SK-N-SH treated with all-trans-retinoic acid at 6 μM for 48 hours (cell line): Measurements from ENCODE around the gene TCEAL8.

Source experiments
- ATAC-seq: fragments of 200-7000 bp; cut with Tn5 transposase; 3 replicates; pipeline ENCODE4 v1.9.1; 2020; ENCODE audit warnings: mild to moderate bottlenecking, moderate library complexity
- ARNTL ChIP-seq: fragments of 450-650 bp; formaldehyde crosslinking; IDR thresholded peaks from 2 replicates; pipeline ENCODE4 v1.5.0; 2020; ENCODE audit warnings: low read depth, mild to moderate bottlenecking, moderate library complexity, borderline replicate concordance
- BACH2 ChIP-seq: fragments of 250-450 bp; sonication (Bioruptor Pico); IDR thresholded peaks from 2 replicates; pipeline ENCODE4 v1.9.0; 2021; ENCODE audit warnings: mild to moderate bottlenecking, borderline replicate concordance
- CSDC2 ChIP-seq: fragments of 250-450 bp; sonication (Bioruptor Pico); IDR thresholded peaks from 2 replicates; pipeline ENCODE4 v1.5.0; 2020; ENCODE audit warnings: mild to moderate bottlenecking, moderate library complexity
- CSRNP3 ChIP-seq: fragments of 250-450 bp; sonication (Bioruptor Pico); IDR thresholded peaks from 2 replicates; pipeline ENCODE4 v1.5.1; 2021; ENCODE audit warnings: mild to moderate bottlenecking, moderate library complexity
- ESRRG ChIP-seq: fragments of 250-450 bp; sonication (Bioruptor Pico); IDR thresholded peaks from 2 replicates; pipeline ENCODE4 v1.6.1; 2021; ENCODE audit warnings: mild to moderate bottlenecking
- GLIS3 ChIP-seq: fragments of 250-450 bp; sonication (Bioruptor Pico); IDR thresholded peaks from 2 replicates; pipeline ENCODE4 v1.5.0; 2020; ENCODE audit warnings: mild to moderate bottlenecking, moderate library complexity
- ISL1 ChIP-seq: fragments of 250-450 bp; sonication (Bioruptor Pico); IDR thresholded peaks from 2 replicates; pipeline ENCODE4 v2.1.2; 2022; ENCODE audit warnings: mild to moderate bottlenecking, moderate library complexity
- OSR1 ChIP-seq: fragments of 250-450 bp; sonication (Bioruptor Pico); IDR thresholded peaks from 2 replicates; pipeline ENCODE4 v1.8.0; 2022; ENCODE audit warnings: moderate library complexity, mild to moderate bottlenecking, inconsistent platforms
- POU6F1 ChIP-seq: fragments of 250-450 bp; sonication (Bioruptor Pico); IDR thresholded peaks from 2 replicates; pipeline ENCODE4 v1.8.0; 2021; ENCODE audit warnings: low read depth, mild to moderate bottlenecking, moderate library complexity, borderline replicate concordance
- PPARA ChIP-seq: fragments of 250-450 bp; sonication (Bioruptor Pico); IDR thresholded peaks from 2 replicates; pipeline ENCODE4 v1.5.0; 2020; ENCODE audit warnings: mild to moderate bottlenecking, borderline replicate concordance
- RARB ChIP-seq: fragments of 250-450 bp; sonication (Bioruptor Pico); IDR thresholded peaks from 2 replicates; pipeline ENCODE4 v1.8.0; 2021; ENCODE audit warnings: mild to moderate bottlenecking, moderate library complexity
- SNAI2 ChIP-seq: fragments of 250-450 bp; sonication (Bioruptor Pico); IDR thresholded peaks from 2 replicates; pipeline ENCODE4 v1.5.0; 2020; ENCODE audit warnings: mild to moderate bottlenecking, moderate library complexity
- TCF4 ChIP-seq: fragments of 250-450 bp; sonication (Bioruptor Pico); IDR thresholded peaks from 2 replicates; pipeline ENCODE4 v1.8.0; 2021; ENCODE audit warnings: mild to moderate bottlenecking, moderate library complexity, borderline replicate concordance
- TOX ChIP-seq: fragments of 250-450 bp; sonication (Bioruptor Pico); IDR thresholded peaks from 2 replicates; pipeline ENCODE4 v1.8.0; 2021; ENCODE audit warnings: mild to moderate bottlenecking, moderate library complexity, borderline replicate concordance
- TSHZ2 ChIP-seq: fragments of 250-450 bp; sonication (Bioruptor Pico); IDR thresholded peaks from 2 replicates; pipeline ENCODE4 v1.5.0; 2020; ENCODE audit warnings: mild to moderate bottlenecking, moderate library complexity
- ZC3H10 ChIP-seq: fragments of 250-450 bp; sonication (Bioruptor Pico); IDR thresholded peaks from 2 replicates; pipeline ENCODE4 v1.5.1; 2021; ENCODE audit warnings: mild to moderate bottlenecking, moderate library complexity
- ZFP3 ChIP-seq: fragments of 250-450 bp; sonication (Bioruptor Pico); IDR thresholded peaks from 2 replicates; pipeline ENCODE4 v1.5.0; 2020; ENCODE audit warnings: mild to moderate bottlenecking, moderate library complexity
- ZFP30 ChIP-seq: fragments of 450-650 bp; formaldehyde crosslinking; IDR thresholded peaks from 2 replicates; pipeline ENCODE4 v1.5.0; 2022; ENCODE audit warnings: mild to moderate bottlenecking, moderate library complexity
- ZNF565 ChIP-seq: fragments of 450-650 bp; formaldehyde crosslinking; conservative IDR thresholded peaks from 2 replicates; pipeline ENCODE4 v1.5.0; 2020; ENCODE audit warnings: low read depth, mild to moderate bottlenecking, moderate library complexity
- ZNF70 ChIP-seq: fragments of 450-650 bp; formaldehyde crosslinking; IDR thresholded peaks from 2 replicates; pipeline ENCODE4 v1.5.0; 2020; ENCODE audit warnings: mild to moderate bottlenecking, moderate library complexity
- ZNF8 ChIP-seq: fragments of 450-650 bp; formaldehyde crosslinking; IDR thresholded peaks from 2 replicates; pipeline ENCODE4 v1.5.0; 2020; ENCODE audit warnings: mild to moderate bottlenecking, moderate library complexity

The TCEAL8 gene

GRCh38 chrX:103254921-103255493 is at the start of gene TCEAL8:
Gene TCEAL8 (minus strand): TSS chrX:103255155. CDS start chrX:103253979, 1,176 bp downstream.
- peak; percentile 21; the same call in 1 of the 2 replicates for TF ChIP-seq TSHZ2 (CRISPR knock-in tag)
- no peak for TF ChIP-seq ZC3H10 (CRISPR knock-in tag)
- no peak for TF ChIP-seq POU6F1
- TF ChIP-seq TOX (CRISPR knock-in tag) = no peak
- peak; percentile 95 for ATAC-seq

- no peak for TF ChIP-seq POU6F1
- no peak for TF ChIP-seq ISL1 (CRISPR knock-in tag)
- no peak for TF ChIP-seq TCF4 (CRISPR knock-in tag)
- no peak for TF ChIP-seq RARB
- no peak for TF ChIP-seq OSR1
- TF ChIP-seq ARNTL (CRISPR knock-in tag) = no peak
- no peak for TF ChIP-seq ZNF70 (CRISPR knock-in tag)
- no peak for TF ChIP-seq ZC3H10 (CRISPR knock-in tag)
- no peak for TF ChIP-seq BACH2 (CRISPR knock-in tag)
- no peak for TF ChIP-seq CSRNP3 (CRISPR knock-in tag)
- no peak for TF ChIP-seq CSDC2 (CRISPR knock-in tag)
- TF ChIP-seq ESRRG (CRISPR knock-in tag) = no peak
- no peak for TF ChIP-seq ZFP30 (CRISPR knock-in tag)
- ATAC-seq = no peak
Observed at GRCh38 chrX:103304705-103305104, 49.8 kb upstream of the TCEAL8 start.

- TF ChIP-seq SNAI2 (CRISPR knock-in tag) (no peak), RARB (no peak), OSR1 (no peak), ISL1 (CRISPR knock-in tag) (no peak), PPARA (CRISPR knock-in tag) (no peak), ZNF8 (CRISPR knock-in tag) (no peak), ZC3H10 (CRISPR knock-in tag) (no peak), BACH2 (CRISPR knock-in tag) (no peak), ZFP30 (CRISPR knock-in tag) (no peak), GLIS3 (no peak), TSHZ2 (CRISPR knock-in tag) (no peak), ZNF565 (CRISPR knock-in tag) (no peak), ARNTL (CRISPR knock-in tag) (no peak), CSDC2 (CRISPR knock-in tag) (no peak), ZFP3 (CRISPR knock-in tag) (no peak), ZNF70 (CRISPR knock-in tag) (no peak), ESRRG (CRISPR knock-in tag) (no peak), TOX (CRISPR knock-in tag) (no peak)
- no peak for ATAC-seq
Observed at GRCh38 chrX:103293118-103293517, 38.2 kb upstream of the TCEAL8 start.
